ENCODE measurements around the gene NAT8L. TPM values are rescaled to one million over a fixed set of nuclear protein-coding genes. Genes with fewer than 3 reads are reported as not detected.
A peak's percentile ranks its signal among the peaks of the same experiment; 100 is the strongest.

Gene NAT8L
- polyA plus RNA-seq (2013), result 0.30 and 0.35 TPM in 2 replicates

GRCh38 chr4:2059046-2059725, at the start of gene NAT8L:
Gene NAT8L, plus strand, starts transcription at chr4:2059327. Its CDS starts 185 bp downstream, at chr4:2059512.
- Histone ChIP-seq H3K27me3 (ENCODE audit: insufficient read depth, low read length) (peaks cover 43% of the 10 kb centered on the region), H2AFZ (ENCODE audit: insufficient read depth, low read length, poor library complexity) (peak within 1 kb of the TSS; percentile 62), H3K79me1 (ENCODE audit: low read length) (no peaks in the 10 kb centered on the region), H3K4me3 (ENCODE audit: low read depth, low read length) (peak within 1 kb of the TSS; percentile 66), H3K4ac (ENCODE audit: low read depth, low read length) (no peak within 1 kb of the TSS), H3K9ac (ENCODE audit: low read length) (no peak within 1 kb of the TSS), H4K91ac (ENCODE audit: low read depth, low read length) (no peak within 1 kb of the TSS), H3K4me1 (ENCODE audit: control insufficient read depth in 1 of 2, insufficient read depth in 2 of 2, low read length in 2 of 2) (peaks cover 3 to 5% of the 10 kb centered on the region in 2 experiments), H2AK5ac (ENCODE audit: low read length) (no peak within 1 kb of the TSS), H2BK120ac (ENCODE audit: insufficient read depth, low read length, poor library complexity) (peak within 1 kb of the TSS; percentile 12), H4K12ac (ENCODE audit: low read depth, low read length) (no peak within 1 kb of the TSS), H3K9me3 (ENCODE audit: insufficient read depth, low read depth, low read length) (peaks cover 7% of the 10 kb centered on the region), H4K8ac (ENCODE audit: low read depth, low read length) (no peak within 1 kb of the TSS), H2BK5ac (ENCODE audit: low read depth, low read length, poor library complexity) (no peak within 1 kb of the TSS), H3K27ac (ENCODE audit: low read depth, low read length) (no peak within 1 kb of the TSS), H3K23ac (ENCODE audit: low read length) (no peak within 1 kb of the TSS), H3K79me2 (ENCODE audit: control insufficient read depth, insufficient read depth, low read length, poor library complexity) (no peaks in the 10 kb centered on the region), H3K36me3 (ENCODE audit: control insufficient read depth in 1 of 2, insufficient read depth in 2 of 2, low read length in 2 of 2) (no peaks in the 10 kb centered on the region), H3K14ac (ENCODE audit: low read length) (no peak within 1 kb of the TSS), H2BK12ac (ENCODE audit: low read length) (no peak within 1 kb of the TSS), H3K18ac (ENCODE audit: low read length) (no peak within 1 kb of the TSS), H3K4me2 (ENCODE audit: low read length) (peak within 1 kb of the TSS; percentile 91)
- no CpG with 5 or more reads among the region's 119 CpGs for WGBS (ENCODE audit: extremely low coverage, insufficient coverage, insufficient read length)
- peak in 1 of 2 donors; percentile 11 for DNase-seq

GRCh38 chr4:2009651-2010233, 49.4 kb upstream of the NAT8L start:
- H2BK5ac ChIP-seq (ENCODE audit: low read depth, low read length, poor library complexity), result no peak overlapping the region
- peak overlapping the region; percentile 47 for H3K18ac ChIP-seq (ENCODE audit: low read length)
- peaks cover 5% of the 10 kb centered on the region for H3K79me1 ChIP-seq (ENCODE audit: low read length)
- peak; percentile 34 to 60 for DNase-seq
- H3K36me3 ChIP-seq (ENCODE audit: control insufficient read depth in 1 of 2, insufficient read depth in 2 of 2, low read length in 2 of 2), result peaks cover 5 to 7% of the 10 kb centered on the region in 2 experiments
- H3K4me1 ChIP-seq (ENCODE audit: control insufficient read depth in 1 of 2, insufficient read depth in 2 of 2, low read length in 2 of 2), result peaks cover 7 to 8% of the 10 kb centered on the region in 2 experiments
- H3K79me2 ChIP-seq (ENCODE audit: control insufficient read depth, insufficient read depth, low read length, poor library complexity), result peaks cover 14% of the 10 kb centered on the region
- peak overlapping the region; percentile 98 for H3K4me2 ChIP-seq (ENCODE audit: low read length)
- H2BK12ac ChIP-seq (ENCODE audit: low read length), result no peak overlapping the region
- H2BK120ac ChIP-seq (ENCODE audit: insufficient read depth, low read length, poor library complexity), result no peak overlapping the region
- no peak overlapping the region for H4K91ac ChIP-seq (ENCODE audit: low read depth, low read length)
- peak overlapping the region; percentile 93 for H3K27ac ChIP-seq (ENCODE audit: low read depth, low read length)
- no peaks in the 10 kb centered on the region for H3K9me3 ChIP-seq (ENCODE audit: insufficient read depth, low read depth, low read length)
- H4K8ac ChIP-seq (ENCODE audit: low read depth, low read length), result peak overlapping the region; percentile 73
- H3K23ac ChIP-seq (ENCODE audit: low read length), result no peak overlapping the region
- no CpG with 5 or more reads among the region's 23 CpGs for WGBS (ENCODE audit: extremely low coverage, insufficient coverage, insufficient read length)
- H4K12ac ChIP-seq (ENCODE audit: low read depth, low read length), result peak overlapping the region; percentile 7
- no peak overlapping the region for H3K4ac ChIP-seq (ENCODE audit: low read depth, low read length)
- H2AFZ ChIP-seq (ENCODE audit: insufficient read depth, low read length, poor library complexity), result peak overlapping the region; percentile 99
- peak overlapping the region; percentile 29 for H3K14ac ChIP-seq (ENCODE audit: low read length)
- no peak overlapping the region for H2AK5ac ChIP-seq (ENCODE audit: low read length)
- peak overlapping the region; percentile 93 for H3K4me3 ChIP-seq (ENCODE audit: low read depth, low read length)
- H3K27me3 ChIP-seq (ENCODE audit: insufficient read depth, low read length), result peaks cover 3% of the 10 kb centered on the region
- no peak overlapping the region for H3K9ac ChIP-seq (ENCODE audit: low read length)

- no peak overlapping the region for H3K4me2 ChIP-seq (ENCODE audit: low read length)
- no peak overlapping the region for H4K8ac ChIP-seq (ENCODE audit: low read depth, low read length)
- no peak overlapping the region for H4K91ac ChIP-seq (ENCODE audit: low read depth, low read length)
- H3K79me2 ChIP-seq (ENCODE audit: control insufficient read depth, insufficient read depth, low read length, poor library complexity), result peaks cover 12% of the 10 kb centered on the region
- DNase-seq, result peak in 1 of 2 donors; percentile 22
- H3K4ac ChIP-seq (ENCODE audit: low read depth, low read length), result no peak overlapping the region
- H3K14ac ChIP-seq (ENCODE audit: low read length), result no peak overlapping the region
- no peak overlapping the region for H3K9ac ChIP-seq (ENCODE audit: low read length)
- no peak overlapping the region for H2AK5ac ChIP-seq (ENCODE audit: low read length)
- no CpG with 5 or more reads among the region's 3 CpGs for WGBS (ENCODE audit: extremely low coverage, insufficient coverage, insufficient read length)
- H3K27ac ChIP-seq (ENCODE audit: low read depth, low read length), result no peak overlapping the region
- no peak overlapping the region for H2BK5ac ChIP-seq (ENCODE audit: low read depth, low read length, poor library complexity)
- no peak overlapping the region for H3K18ac ChIP-seq (ENCODE audit: low read length)
- no peak overlapping the region for H2BK12ac ChIP-seq (ENCODE audit: low read length)
- no peak overlapping the region for H3K23ac ChIP-seq (ENCODE audit: low read length)
- peaks cover 3% of the 10 kb centered on the region for H3K27me3 ChIP-seq (ENCODE audit: insufficient read depth, low read length)
- H3K9me3 ChIP-seq (ENCODE audit: insufficient read depth, low read depth, low read length), result no peaks in the 10 kb centered on the region
- peaks cover 5% of the 10 kb centered on the region for H3K79me1 ChIP-seq (ENCODE audit: low read length)
- no peak overlapping the region for H4K12ac ChIP-seq (ENCODE audit: low read depth, low read length)
- peaks cover 0 to 2% of the 10 kb centered on the region in 2 experiments for H3K36me3 ChIP-seq (ENCODE audit: control insufficient read depth in 1 of 2, insufficient read depth in 2 of 2, low read length in 2 of 2)
- no peak overlapping the region for H2AFZ ChIP-seq (ENCODE audit: insufficient read depth, low read length, poor library complexity)
- no peak overlapping the region for H2BK120ac ChIP-seq (ENCODE audit: insufficient read depth, low read length, poor library complexity)
- H3K4me1 ChIP-seq (ENCODE audit: control insufficient read depth in 1 of 2, insufficient read depth in 2 of 2, low read length in 2 of 2), result peaks cover 7 to 8% of the 10 kb centered on the region in 2 experiments
- H3K4me3 ChIP-seq (ENCODE audit: low read depth, low read length), result no peak overlapping the region
Observed at GRCh38 chr4:2011583-2011982, 47.5 kb upstream of the NAT8L start.

- H3K4me1 ChIP-seq (ENCODE audit: control insufficient read depth in 1 of 2, insufficient read depth in 2 of 2, low read length in 2 of 2), result peaks cover 0 to under 1% of the 10 kb centered on the region in 2 experiments
Observed at GRCh38 chr4:2015008-2015407, 44.1 kb upstream of the NAT8L start.

More at GRCh38 chr4:2015008-2015407, 44.1 kb upstream of the NAT8L start:
- Histone ChIP-seq H3K14ac (ENCODE audit: low read length) (no peak overlapping the region), H4K8ac (ENCODE audit: low read depth, low read length) (no peak overlapping the region), H2BK120ac (ENCODE audit: insufficient read depth, low read length, poor library complexity) (no peak overlapping the region), H2AK5ac (ENCODE audit: low read length) (no peak overlapping the region), H3K4me3 (ENCODE audit: low read depth, low read length) (no peak overlapping the region), H3K4me2 (ENCODE audit: low read length) (no peak overlapping the region), H4K12ac (ENCODE audit: low read depth, low read length) (no peak overlapping the region), H3K36me3 (ENCODE audit: control insufficient read depth in 1 of 2, insufficient read depth in 2 of 2, low read length in 2 of 2) (no peaks in the 10 kb centered on the region), H2BK12ac (ENCODE audit: low read length) (no peak overlapping the region), H3K27me3 (ENCODE audit: insufficient read depth, low read length) (peaks cover 3% of the 10 kb centered on the region), H3K27ac (ENCODE audit: low read depth, low read length) (no peak overlapping the region), H3K79me2 (ENCODE audit: control insufficient read depth, insufficient read depth, low read length, poor library complexity) (no peaks in the 10 kb centered on the region), H3K18ac (ENCODE audit: low read length) (no peak overlapping the region), H2AFZ (ENCODE audit: insufficient read depth, low read length, poor library complexity) (no peak overlapping the region), H3K9me3 (ENCODE audit: insufficient read depth, low read depth, low read length) (no peaks in the 10 kb centered on the region), H2BK5ac (ENCODE audit: low read depth, low read length, poor library complexity) (no peak overlapping the region), H3K79me1 (ENCODE audit: low read length) (no peaks in the 10 kb centered on the region), H3K23ac (ENCODE audit: low read length) (no peak overlapping the region), H4K91ac (ENCODE audit: low read depth, low read length) (no peak overlapping the region), H3K4ac (ENCODE audit: low read depth, low read length) (no peak overlapping the region), H3K9ac (ENCODE audit: low read length) (no peak overlapping the region)
- WGBS (ENCODE audit: extremely low coverage, insufficient coverage, insufficient read length), result no CpG with 5 or more reads among the region's 4 CpGs
- DNase-seq, result no peak
